ENCODE measurements around the gene PNMA6E. TPM values are rescaled to one million over a fixed set of nuclear protein-coding genes. Genes with fewer than 3 reads are reported as not detected.

PNMA6E gene
- total and polyA plus RNA-seq, 2 donors (not counting 1 experiment from before 2014, with no cell fraction given), result not detected

DNA sequence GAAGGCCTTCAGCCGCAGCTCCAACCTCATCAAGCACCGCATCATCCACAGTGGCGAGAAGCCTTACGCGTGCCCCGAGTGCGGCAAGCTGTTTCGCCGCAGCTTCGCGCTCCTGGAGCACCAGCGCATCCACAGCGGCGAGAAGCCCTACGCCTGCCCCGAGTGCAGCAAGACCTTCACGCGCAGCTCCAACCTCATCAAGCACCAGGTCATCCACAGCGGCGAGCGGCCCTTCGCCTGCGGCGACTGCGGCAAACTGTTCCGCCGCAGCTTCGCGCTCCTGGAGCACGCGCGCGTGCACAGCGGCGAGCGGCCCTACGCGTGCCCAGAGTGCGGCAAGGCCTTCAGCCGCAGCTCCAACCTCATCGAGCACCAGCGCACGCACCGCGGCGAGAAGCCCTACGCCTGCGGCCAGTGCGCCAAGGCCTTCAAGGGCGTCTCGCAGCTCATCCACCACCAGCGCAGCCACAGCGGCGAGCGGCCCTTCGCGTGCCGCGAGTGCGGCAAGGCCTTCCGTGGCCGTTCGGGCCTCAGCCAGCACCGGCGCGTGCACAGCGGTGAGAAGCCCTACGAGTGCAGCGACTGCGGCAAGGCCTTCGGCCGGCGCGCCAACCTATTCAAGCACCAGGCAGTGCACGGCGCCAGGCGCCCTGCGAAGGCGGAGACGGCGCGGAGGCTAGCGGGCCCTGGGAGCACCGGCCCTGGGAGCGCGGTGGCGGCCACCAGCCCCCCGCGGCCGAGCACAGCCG is 19.9 kb upstream of the PNMA6E start:
- Histone ChIP-seq H3K9ac (ENCODE audit: low read length) (no peak overlapping the region), H3K27ac (ENCODE audit: low read length in 2 of 2) (no peak overlapping the region), H2AFZ (ENCODE audit: insufficient read depth, low read depth, low read length, poor library complexity, severe bottlenecking) (no peak overlapping the region), H3K4me1 (ENCODE audit: control insufficient read depth in 2 of 2, insufficient read depth in 2 of 2, low read length in 2 of 2) (no peaks in the 10 kb centered on the region), H3K9me3 (ENCODE audit: control extremely low read depth in 1 of 3, control insufficient read depth in 2 of 3, insufficient read depth in 1 of 3, low read length in 2 of 3) (no peaks in the 10 kb centered on the region), H3K4me2 (replicated peaks; ENCODE audit: low read depth, low read length, poor library complexity, severe bottlenecking) (no peak overlapping the region), H4K20me1 (ENCODE audit: control insufficient read depth, insufficient read depth, low read length, poor library complexity, severe bottlenecking) (no peaks in the 10 kb centered on the region), H3K79me2 (ENCODE audit: control insufficient read depth, insufficient read depth, low read length) (no peaks in the 10 kb centered on the region), H3K36me3 (replicated peaks in 1 of 2; ENCODE audit: control extremely low read depth in 1 of 2, control insufficient read depth in 1 of 2, extremely low read depth in 1 of 2, insufficient read depth in 2 of 2, low read length in 1 of 2) (no peaks in the 10 kb centered on the region), H3K27me3 (replicated peaks in 1 of 4; ENCODE audit: control extremely low read depth in 1 of 4, control insufficient read depth in 3 of 4, insufficient read depth in 4 of 4, low read length in 3 of 4) (no peaks in the 10 kb centered on the region), H3K4me3 (ENCODE audit: control extremely low read depth in 1 of 5, extremely low read depth in 1 of 5, insufficient read depth in 1 of 5, low read depth in 2 of 5, low read length in 4 of 5) (no peak overlapping the region)
- ATAC-seq (ENCODE audit: low read depth), result no peak
- Mint-ChIP-seq H3K4me1 (no peaks in the 10 kb centered on the region), H3K9me3 (ENCODE audit: insufficient read depth) (no peaks in the 10 kb centered on the region), H3K27ac (no peak overlapping the region), H3K4me3 (no peak overlapping the region), H3K27me3 (no peaks in the 10 kb centered on the region)
- ChIA-PET CTCF (no interaction called here), POLR2A (interaction anchor here (0.7 kb wide), 1 partner anchor 977 kb away, joined by 4 read pairs; no protein-coding TSS in a partner anchor)
- intact Hi-C loops (cut with micrococcal nuclease), result no loop called here
- DNase-seq, result no peak
- WGBS (ENCODE audit: insufficient coverage), result 98% methylated on average over 50 of the region's 91 CpGs
- TF ChIP-seq EZH2 (IDR thresholded peaks at IDR 0.05; ENCODE audit: borderline replicate concordance, insufficient read depth, low read depth, low read length, poor library complexity, severe bottlenecking), result no peak
- TF ChIP-seq, protein P1, sequence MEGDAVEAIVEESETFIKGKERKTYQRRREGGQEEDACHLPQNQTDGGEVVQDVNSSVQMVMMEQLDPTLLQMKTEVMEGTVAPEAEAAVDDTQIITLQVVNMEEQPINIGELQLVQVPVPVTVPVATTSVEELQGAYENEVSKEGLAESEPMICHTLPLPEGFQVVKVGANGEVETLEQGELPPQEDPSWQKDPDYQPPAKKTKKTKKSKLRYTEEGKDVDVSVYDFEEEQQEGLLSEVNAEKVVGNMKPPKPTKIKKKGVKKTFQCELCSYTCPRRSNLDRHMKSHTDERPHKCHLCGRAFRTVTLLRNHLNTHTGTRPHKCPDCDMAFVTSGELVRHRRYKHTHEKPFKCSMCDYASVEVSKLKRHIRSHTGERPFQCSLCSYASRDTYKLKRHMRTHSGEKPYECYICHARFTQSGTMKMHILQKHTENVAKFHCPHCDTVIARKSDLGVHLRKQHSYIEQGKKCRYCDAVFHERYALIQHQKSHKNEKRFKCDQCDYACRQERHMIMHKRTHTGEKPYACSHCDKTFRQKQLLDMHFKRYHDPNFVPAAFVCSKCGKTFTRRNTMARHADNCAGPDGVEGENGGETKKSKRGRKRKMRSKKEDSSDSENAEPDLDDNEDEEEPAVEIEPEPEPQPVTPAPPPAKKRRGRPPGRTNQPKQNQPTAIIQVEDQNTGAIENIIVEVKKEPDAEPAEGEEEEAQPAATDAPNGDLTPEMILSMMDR (IDR thresholded peaks at IDR 0.05), result no peak

GRCh38 chrX:153417637-153418036 is 16.5 kb upstream of the PNMA6E start:
- peaks cover under 1 to 1% of the 10 kb centered on the region in 2 donors for H3K4me1 ChIP-seq (ENCODE audit: control insufficient read depth in 2 of 2, insufficient read depth in 2 of 2, low read length in 2 of 2)
- no peak for DNase-seq

More at GRCh38 chrX:153417637-153418036, 16.5 kb upstream of the PNMA6E start:
- no peak overlapping the region for H3K4me2 ChIP-seq (replicated peaks; ENCODE audit: low read depth, low read length, poor library complexity, severe bottlenecking)
- Mint-ChIP-seq H3K27me3 (no peaks in the 10 kb centered on the region), H3K27ac (no peak overlapping the region), H3K4me1 (no peaks in the 10 kb centered on the region), H3K9me3 (ENCODE audit: insufficient read depth) (no peaks in the 10 kb centered on the region), H3K4me3 (no peak overlapping the region)
- H3K9me3 ChIP-seq (ENCODE audit: control extremely low read depth in 1 of 3, control insufficient read depth in 2 of 3, insufficient read depth in 1 of 3, low read length in 2 of 3), result no peaks in the 10 kb centered on the region
- H3K27me3 ChIP-seq (replicated peaks in 1 of 4; ENCODE audit: control extremely low read depth in 1 of 4, control insufficient read depth in 3 of 4, insufficient read depth in 4 of 4, low read length in 3 of 4), result no peaks in the 10 kb centered on the region
- ChIA-PET CTCF (no interaction called here), POLR2A (no interaction called here)
- intact Hi-C loops (cut with micrococcal nuclease), result no loop called here
- H2AFZ ChIP-seq (ENCODE audit: insufficient read depth, low read depth, low read length, poor library complexity, severe bottlenecking), result no peak overlapping the region
- no peak overlapping the region for H3K27ac ChIP-seq (ENCODE audit: low read length in 2 of 2)
- TF ChIP-seq, protein P1 (IDR thresholded peaks at IDR 0.05), result no peak
- no peak for TF ChIP-seq EZH2 (IDR thresholded peaks at IDR 0.05; ENCODE audit: borderline replicate concordance, insufficient read depth, low read depth, low read length, poor library complexity, severe bottlenecking)
- no peak for ATAC-seq (ENCODE audit: low read depth)
- H3K36me3 ChIP-seq (replicated peaks in 1 of 2; ENCODE audit: control extremely low read depth in 1 of 2, control insufficient read depth in 1 of 2, extremely low read depth in 1 of 2, insufficient read depth in 2 of 2, low read length in 1 of 2), result no peaks in the 10 kb centered on the region
- no peak overlapping the region for H3K4me3 ChIP-seq (ENCODE audit: control extremely low read depth in 1 of 5, extremely low read depth in 1 of 5, insufficient read depth in 1 of 5, low read depth in 2 of 5, low read length in 4 of 5)
- H4K20me1 ChIP-seq (ENCODE audit: control insufficient read depth, insufficient read depth, low read length, poor library complexity, severe bottlenecking), result no peaks in the 10 kb centered on the region
- no peaks in the 10 kb centered on the region for H3K79me2 ChIP-seq (ENCODE audit: control insufficient read depth, insufficient read depth, low read length)
- H3K9ac ChIP-seq (ENCODE audit: low read length), result no peak overlapping the region
- WGBS (ENCODE audit: insufficient coverage), result 96% methylated on average over 8 of the region's 8 CpGs

All from B cell (primary cell).